Suprapubic skin (tissue), 4 donors: ENCODE data around the gene PCED1B. TPM values are rescaled to one million over a fixed set of nuclear protein-coding genes. Genes with fewer than 3 reads are reported as not detected.

ENCODE experiments used
- DNase-seq, 2 donors: peaks; one replicate each; pipeline ENCODE4 v3.0.0-alpha.2; 2019; ENCODE audit warnings: low spot score in 2 of 2
- H3K27ac ChIP-seq: fragments of 200-600 bp; sonication (generic); one replicate; pipeline ENCODE4 v1.5.1; 2019
- H3K27me3 ChIP-seq: fragments of 200-600 bp; sonication (generic); one replicate; pipeline ENCODE4 v1.5.1; 2019
- H3K36me3 ChIP-seq: fragments of 200-600 bp; sonication (generic); one replicate; pipeline ENCODE4 v1.5.1; 2019
- H3K4me1 ChIP-seq: fragments of 200-600 bp; sonication (generic); one replicate; pipeline ENCODE4 v1.5.1; 2019
- H3K4me3 ChIP-seq: fragments of 200-600 bp; sonication (generic); one replicate; pipeline ENCODE4 v1.5.1; 2019; ENCODE audit warnings: mild to moderate bottlenecking
- H3K9me3 ChIP-seq: fragments of 200-600 bp; sonication (generic); one replicate; pipeline ENCODE4 v1.5.1; 2019
- EP300 ChIP-seq: sonication (generic); formaldehyde crosslinking; IDR thresholded peaks from one replicate; pipeline ENCODE4 v1.6.1; 2017; ENCODE audit warnings: antibody characterized with exemption
- POLR2A ChIP-seq, 2 donors: fragments of 450-650 bp; IDR thresholded peaks; one replicate each; pipeline ENCODE4 v1.6.1; 2017; ENCODE audit warnings: antibody characterized with exemption in 2 of 2, mild to moderate bottlenecking in 2 of 2, moderate library complexity in 2 of 2
- POLR2AphosphoS5 ChIP-seq, 3 donors: sonication (generic); formaldehyde crosslinking; IDR thresholded peaks; one replicate each; pipeline ENCODE4 v1.6.1; 2017; ENCODE audit warnings: antibody characterized with exemption in 3 of 3
- WGBS: methylation state at CpG from one replicate; pipeline ENCODE4 v1.1.5; 2018; 5-methylcytosine and 5-hydroxymethylcytosine counted together
- total RNA-seq, 4 donors: library from RNA; depleted of rRNA; stranded (reverse); fragments of >200 nt; gene quantifications; one replicate each; pipeline ENCODE4 v1.1.0, GENCODE V29; 2016
- TF ChIP-seq, protein P1 (sequence below), 2 donors: fragments of 200-600 bp in 1 of 2; fragments of 450-650 bp in 1 of 2; sonication (generic) in 1 of 2; IDR thresholded peaks; one replicate each; pipeline ENCODE4 v1.5.1; 2016 to 2019; ENCODE audit warnings: antibody characterized with exemption in 2 of 2, mild to moderate bottlenecking in 1 of 2, moderate library complexity in 1 of 2

PCED1B gene
- total RNA-seq, 4 donors from 2014 or later, result 0.65 to 5.1 TPM; not detected in 2

DNA sequence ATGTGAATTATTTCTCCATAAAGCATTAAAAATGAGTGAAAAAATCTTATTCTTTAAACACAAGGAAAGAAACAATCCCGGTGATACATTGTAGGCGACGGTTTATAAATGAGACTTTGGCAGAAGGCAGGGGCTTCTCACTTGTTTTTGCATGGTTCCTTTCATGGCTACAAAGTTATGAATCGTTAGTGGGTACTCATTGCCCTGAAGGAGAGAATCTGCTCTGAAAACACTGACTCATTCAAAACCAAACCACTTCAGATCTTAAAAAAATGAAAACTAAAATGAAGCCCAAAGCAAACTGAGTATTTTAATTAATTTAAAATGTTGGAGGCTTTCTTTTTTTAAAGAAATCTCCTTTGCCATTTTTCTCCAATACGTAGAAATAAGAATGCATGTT lies 41.7 kb downstream of the PCED1B start:
- Histone ChIP-seq H3K27me3 (no peaks in the 10 kb centered on the region), H3K4me3 (no peak overlapping the region), H3K27ac (no peak overlapping the region), H3K36me3 (no peaks in the 10 kb centered on the region), H3K4me1 (no peaks in the 10 kb centered on the region), H3K9me3 (no peaks in the 10 kb centered on the region)
- DNase-seq, result no peak
- 70% methylated on average over 5 of the region's 5 CpGs for WGBS
- TF ChIP-seq EP300, result no peak
- TF ChIP-seq POLR2AphosphoS5 (IDR thresholded peaks at IDR 0.05), result no peak
- TF ChIP-seq, protein P1, sequence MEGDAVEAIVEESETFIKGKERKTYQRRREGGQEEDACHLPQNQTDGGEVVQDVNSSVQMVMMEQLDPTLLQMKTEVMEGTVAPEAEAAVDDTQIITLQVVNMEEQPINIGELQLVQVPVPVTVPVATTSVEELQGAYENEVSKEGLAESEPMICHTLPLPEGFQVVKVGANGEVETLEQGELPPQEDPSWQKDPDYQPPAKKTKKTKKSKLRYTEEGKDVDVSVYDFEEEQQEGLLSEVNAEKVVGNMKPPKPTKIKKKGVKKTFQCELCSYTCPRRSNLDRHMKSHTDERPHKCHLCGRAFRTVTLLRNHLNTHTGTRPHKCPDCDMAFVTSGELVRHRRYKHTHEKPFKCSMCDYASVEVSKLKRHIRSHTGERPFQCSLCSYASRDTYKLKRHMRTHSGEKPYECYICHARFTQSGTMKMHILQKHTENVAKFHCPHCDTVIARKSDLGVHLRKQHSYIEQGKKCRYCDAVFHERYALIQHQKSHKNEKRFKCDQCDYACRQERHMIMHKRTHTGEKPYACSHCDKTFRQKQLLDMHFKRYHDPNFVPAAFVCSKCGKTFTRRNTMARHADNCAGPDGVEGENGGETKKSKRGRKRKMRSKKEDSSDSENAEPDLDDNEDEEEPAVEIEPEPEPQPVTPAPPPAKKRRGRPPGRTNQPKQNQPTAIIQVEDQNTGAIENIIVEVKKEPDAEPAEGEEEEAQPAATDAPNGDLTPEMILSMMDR (IDR thresholded peaks at IDR 0.05), result no peak
- TF ChIP-seq POLR2A (IDR thresholded peaks at IDR 0.05), result no peak

DNA sequence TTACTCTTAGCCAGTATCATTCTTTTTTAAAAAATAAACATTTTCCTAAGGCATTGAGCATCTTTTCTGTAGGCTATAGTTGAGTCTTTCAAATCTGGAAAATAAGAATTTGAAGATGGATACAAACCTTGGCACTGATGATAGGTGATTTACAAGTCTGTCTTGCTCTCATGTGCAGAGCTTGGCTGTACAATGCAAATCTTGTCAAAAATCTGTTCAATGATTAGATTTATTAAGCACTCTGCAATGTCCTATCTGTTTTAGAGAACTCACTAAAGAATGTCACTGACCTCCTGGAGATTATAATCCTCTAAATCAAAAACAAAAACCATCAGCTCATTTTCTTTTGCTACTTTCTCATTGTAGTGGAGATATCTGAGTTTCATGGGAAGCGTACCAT lies 43.2 kb downstream of the PCED1B start:
- no peak for DNase-seq

DNA sequence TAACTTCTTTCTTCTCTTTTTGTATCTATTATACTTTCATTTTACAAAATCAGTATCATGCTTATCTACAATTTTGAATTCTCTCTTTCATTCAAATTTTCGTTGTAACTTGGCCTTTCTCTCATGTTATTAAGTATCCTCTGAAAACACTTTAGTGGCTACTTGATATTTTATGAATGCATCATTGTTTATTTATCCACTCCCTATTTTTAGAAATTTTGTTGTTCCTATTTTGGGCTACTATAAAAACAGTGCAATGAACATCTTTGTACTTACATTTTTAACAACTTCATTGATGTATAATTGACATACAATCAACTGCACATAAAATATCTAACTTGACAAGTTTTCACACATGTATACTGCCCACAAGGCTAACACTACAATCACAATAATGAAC lies 44.3 kb downstream of the PCED1B start:
- Histone ChIP-seq H3K36me3 (no peaks in the 10 kb centered on the region), H3K27me3 (no peaks in the 10 kb centered on the region), H3K9me3 (no peaks in the 10 kb centered on the region), H3K4me3 (no peak overlapping the region), H3K4me1 (no peaks in the 10 kb centered on the region), H3K27ac (no peak overlapping the region)
- DNase-seq, result no peak
- 59% methylated on average over 1 of the region's 1 CpG for WGBS
- TF ChIP-seq EP300 (no peak), POLR2AphosphoS5 (IDR thresholded peaks at IDR 0.05) (no peak), POLR2A (IDR thresholded peaks at IDR 0.05) (no peak)
- TF ChIP-seq, protein P1 (IDR thresholded peaks at IDR 0.05), result no peak

More for the DNA sequence above, 43.2 kb downstream of the PCED1B start:
- 100% methylated on average over 1 of the region's 1 CpG for WGBS
- no peaks in the 10 kb centered on the region for H3K36me3 ChIP-seq
- H3K27ac ChIP-seq, result no peak overlapping the region
- H3K4me3 ChIP-seq, result no peak overlapping the region
- no peaks in the 10 kb centered on the region for H3K27me3 ChIP-seq
- TF ChIP-seq POLR2AphosphoS5 (IDR thresholded peaks at IDR 0.05) (no peak), POLR2A (IDR thresholded peaks at IDR 0.05) (no peak), EP300 (no peak)
- TF ChIP-seq, protein P1 (IDR thresholded peaks at IDR 0.05), result no peak
- H3K9me3 ChIP-seq, result no peaks in the 10 kb centered on the region
- H3K4me1 ChIP-seq, result no peaks in the 10 kb centered on the region

DNA sequence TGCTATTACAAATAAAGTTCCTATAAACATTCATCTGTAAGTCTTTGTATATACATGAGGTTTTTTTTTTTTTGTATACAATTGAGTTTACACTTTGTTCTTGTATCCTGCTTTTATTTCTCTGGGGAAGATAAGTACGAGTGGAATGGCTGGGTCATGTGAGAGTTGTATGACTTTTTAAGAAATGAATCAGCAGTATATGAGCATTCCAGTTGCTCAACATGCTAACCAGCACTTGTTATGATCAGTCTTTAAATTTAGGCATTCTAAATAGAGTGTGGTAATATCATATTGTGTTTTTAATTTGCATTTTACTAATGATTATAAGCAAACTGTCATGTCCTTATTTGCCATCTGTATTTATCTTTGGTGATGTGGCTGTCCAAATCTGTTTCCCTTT lies 45.0 kb downstream of the PCED1B start:
- Histone ChIP-seq H3K4me3 (no peak overlapping the region), H3K4me1 (no peaks in the 10 kb centered on the region), H3K36me3 (no peaks in the 10 kb centered on the region), H3K9me3 (no peaks in the 10 kb centered on the region), H3K27me3 (no peaks in the 10 kb centered on the region), H3K27ac (no peak overlapping the region)
- TF ChIP-seq EP300 (no peak), POLR2A (IDR thresholded peaks at IDR 0.05) (no peak), POLR2AphosphoS5 (IDR thresholded peaks at IDR 0.05) (no peak)
- TF ChIP-seq, protein P1 (IDR thresholded peaks at IDR 0.05), result no peak
- 53% methylated on average over 1 of the region's 1 CpG for WGBS
- DNase-seq, result no peak

DNA sequence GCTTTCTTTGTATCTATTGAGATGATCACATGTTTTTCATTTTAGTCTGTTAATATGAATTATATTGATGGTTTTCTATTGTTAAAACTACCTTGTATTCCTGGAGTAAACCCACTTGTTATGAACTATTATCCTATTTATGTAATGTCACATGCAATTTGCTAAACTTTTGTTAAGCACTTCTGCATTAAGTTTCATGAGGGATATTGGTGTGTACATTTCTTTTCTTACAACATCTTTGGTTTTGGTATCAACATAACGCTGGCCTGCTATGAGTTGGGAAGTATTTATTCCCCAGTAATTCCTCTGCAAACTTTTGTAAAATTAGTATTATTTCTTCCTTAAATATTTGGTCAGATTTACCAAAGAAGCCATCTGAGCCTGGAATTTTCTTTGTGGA lies 46.8 kb downstream of the PCED1B start:
- no peak for TF ChIP-seq POLR2AphosphoS5 (IDR thresholded peaks at IDR 0.05)
- H3K4me1 ChIP-seq, result no peaks in the 10 kb centered on the region
- DNase-seq, result no peak
- H3K36me3 ChIP-seq, result no peaks in the 10 kb centered on the region
- no peak overlapping the region for H3K27ac ChIP-seq
- WGBS, result 87% methylated on average over 1 of the region's 1 CpG
- H3K27me3 ChIP-seq, result no peaks in the 10 kb centered on the region
- no peaks in the 10 kb centered on the region for H3K9me3 ChIP-seq
- H3K4me3 ChIP-seq, result no peak overlapping the region

DNA sequence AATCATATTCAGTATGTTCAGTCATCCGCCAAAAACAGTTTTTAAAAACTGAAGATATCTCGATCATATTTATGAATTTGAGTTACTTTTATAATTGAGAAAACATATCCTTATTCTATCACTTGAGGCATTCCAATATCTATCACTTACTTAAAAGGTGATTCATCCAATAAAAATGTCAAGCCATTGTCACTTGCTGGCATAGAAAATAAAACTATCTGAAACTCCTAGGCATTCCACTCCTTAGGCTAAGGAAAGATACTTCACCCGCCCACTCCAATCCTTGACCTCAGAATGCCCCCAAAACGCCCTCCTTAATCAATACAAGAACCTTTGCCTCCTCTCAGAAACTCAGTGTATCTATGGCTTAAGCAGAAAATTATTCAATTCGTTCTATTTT lies 51.6 kb downstream of the PCED1B start:
- TF ChIP-seq POLR2AphosphoS5 (IDR thresholded peaks at IDR 0.05), result no peak
- no peak for TF ChIP-seq POLR2A (IDR thresholded peaks at IDR 0.05)
- TF ChIP-seq, protein P1 (IDR thresholded peaks at IDR 0.05), result no peak
- TF ChIP-seq EP300, result no peak
- DNase-seq, result no peak
- 78% methylated on average over 5 of the region's 5 CpGs for WGBS
- Histone ChIP-seq H3K27ac (no peak overlapping the region), H3K36me3 (no peaks in the 10 kb centered on the region), H3K4me3 (no peak overlapping the region), H3K4me1 (no peaks in the 10 kb centered on the region), H3K27me3 (no peaks in the 10 kb centered on the region), H3K9me3 (no peaks in the 10 kb centered on the region)
